ENCODE results near the gene FBXO48.

FBXO48 gene

DNA sequence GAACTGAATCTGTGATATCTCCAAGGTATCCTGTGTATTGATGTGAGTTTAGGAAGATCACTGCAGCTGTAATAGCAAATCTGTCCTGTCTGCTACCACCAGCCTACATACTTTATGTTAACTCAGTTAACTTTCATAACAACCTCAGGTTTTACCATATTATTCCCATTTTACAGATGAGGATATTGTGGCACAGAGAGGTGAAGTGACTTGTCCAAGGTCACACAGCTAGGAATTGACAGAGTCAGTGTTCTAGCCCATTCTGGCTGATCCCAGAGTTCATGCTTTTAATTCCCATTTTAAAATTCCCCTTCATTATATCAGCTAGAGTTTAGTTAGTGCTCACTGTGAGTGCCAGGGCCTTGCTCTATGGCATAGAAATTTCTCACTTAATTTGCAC, 52.6 kb downstream of the FBXO48 start:
- DNase-seq (ENCODE audit: low read depth in 2 of 2) = no peak

GRCh38 chr2:68413466-68413865, 53.6 kb downstream of the FBXO48 start:
- no peak for DNase-seq (ENCODE audit: low read depth in 2 of 2)

GRCh38 chr2:68412127-68412819, 54.8 kb downstream of the FBXO48 start:
- DNase-seq (ENCODE audit: low read depth in 2 of 2) = no peak

DNA sequence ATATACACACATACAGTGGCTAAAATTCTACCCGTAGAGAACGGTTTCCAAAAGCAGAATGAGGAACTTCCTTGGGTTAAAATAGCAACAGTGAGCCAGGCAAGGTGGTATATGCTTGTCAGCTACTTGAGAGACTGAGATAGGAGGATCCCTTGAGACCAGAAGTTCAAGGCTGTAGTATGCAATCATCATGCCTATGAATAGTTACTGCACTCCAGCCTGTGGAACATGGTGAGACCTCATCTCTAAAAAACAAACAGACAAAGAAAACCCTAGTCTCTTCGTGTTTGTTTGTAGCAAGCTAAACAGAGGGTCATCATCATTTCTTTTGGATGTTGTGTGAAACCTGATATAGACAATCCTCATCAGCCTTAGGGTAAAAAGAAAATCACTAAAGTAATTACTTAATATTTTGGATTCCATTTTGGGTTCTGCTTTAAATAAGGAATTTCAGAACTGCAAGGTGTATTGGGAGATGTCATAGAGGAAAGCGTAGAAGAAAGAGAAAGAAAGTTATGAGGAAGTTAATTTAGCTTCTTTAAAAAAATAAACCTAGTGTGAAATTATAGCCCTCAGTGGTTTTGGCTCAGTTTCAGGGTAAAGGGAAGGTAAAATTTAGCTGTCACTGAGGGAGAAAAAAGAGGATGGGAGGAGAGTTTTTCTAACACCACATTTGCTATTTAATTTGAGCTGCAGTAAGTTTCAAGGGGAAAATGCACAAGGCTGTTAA, 55.5 kb downstream of the FBXO48 start:
- DNase-seq (ENCODE audit: low read depth in 2 of 2) = no peak

Measured in stimulated activated CD8-positive, alpha-beta memory T cell treated with anti-CD3 and anti-CD28 coated beads, Interleukin-2, amount 100 ng/mL, for 1 hour (primary cell).